ENCODE data around the gene NFASC.

NFASC gene

DNA sequence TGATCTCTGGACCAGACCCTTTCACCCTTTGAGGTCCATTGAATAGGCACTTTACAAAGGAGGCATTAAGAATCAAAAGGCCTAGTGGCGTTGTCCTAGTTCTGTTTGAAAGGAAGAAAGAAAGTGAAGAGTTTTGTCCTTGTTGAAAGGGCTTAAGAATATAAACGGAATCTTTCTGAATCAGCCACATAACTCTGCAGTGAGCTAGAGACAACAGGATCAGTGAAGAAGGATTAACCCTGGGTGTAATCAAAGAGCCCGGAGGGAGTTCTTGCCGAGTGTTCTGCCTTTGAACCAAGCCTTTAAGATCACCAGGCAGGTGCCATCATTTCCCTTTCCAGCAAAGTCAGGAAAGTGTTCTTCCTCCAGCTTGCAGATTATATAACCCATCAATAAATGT is 117.5 kb downstream of the NFASC start:
- DNase-seq (ENCODE audit: extremely low read depth, insufficient read length), result no peak
- no peak overlapping the region for H3K4me3 ChIP-seq (replicated peaks; ENCODE audit: low read depth, low read length)
- TF ChIP-seq CTCF (IDR thresholded peaks at IDR 0.05; ENCODE audit: insufficient read depth, low read length, poor library complexity, severe bottlenecking), result no peak
- no peaks in the 10 kb centered on the region for H3K36me3 ChIP-seq (ENCODE audit: control insufficient read depth, insufficient read depth, low read length)
- no peaks in the 10 kb centered on the region; the same call in 1 of the 2 replicates for H3K27me3 ChIP-seq (replicated peaks; ENCODE audit: control insufficient read depth, insufficient read depth, low read length)

- Histone ChIP-seq H3K4me3 (replicated peaks; ENCODE audit: low read depth, low read length) (no peak overlapping the region), H3K27me3 (replicated peaks; ENCODE audit: control insufficient read depth, insufficient read depth, low read length) (no peaks in the 10 kb centered on the region; the same call in 1 of the 2 replicates), H3K36me3 (ENCODE audit: control insufficient read depth, insufficient read depth, low read length) (no peaks in the 10 kb centered on the region)
- TF ChIP-seq CTCF (IDR thresholded peaks at IDR 0.05; ENCODE audit: insufficient read depth, low read length, poor library complexity, severe bottlenecking), result peak; percentile 96
- DNase-seq (ENCODE audit: extremely low read depth, insufficient read length), result peak; percentile 31
Measured at GRCh38 chr1:204989266-204990058, 118.8 kb downstream of the NFASC start.

GRCh38 chr1:204990059-204990664 is 119.5 kb downstream of the NFASC start:
- Histone ChIP-seq H3K36me3 (ENCODE audit: control insufficient read depth, insufficient read depth, low read length) (no peaks in the 10 kb centered on the region), H3K27me3 (replicated peaks; ENCODE audit: control insufficient read depth, insufficient read depth, low read length) (no peaks in the 10 kb centered on the region; the same call in 1 of the 2 replicates), H3K4me3 (replicated peaks; ENCODE audit: low read depth, low read length) (no peak overlapping the region)
- TF ChIP-seq CTCF (IDR thresholded peaks at IDR 0.05; ENCODE audit: insufficient read depth, low read length, poor library complexity, severe bottlenecking), result no peak
- DNase-seq (ENCODE audit: extremely low read depth, insufficient read length), result no peak

DNA sequence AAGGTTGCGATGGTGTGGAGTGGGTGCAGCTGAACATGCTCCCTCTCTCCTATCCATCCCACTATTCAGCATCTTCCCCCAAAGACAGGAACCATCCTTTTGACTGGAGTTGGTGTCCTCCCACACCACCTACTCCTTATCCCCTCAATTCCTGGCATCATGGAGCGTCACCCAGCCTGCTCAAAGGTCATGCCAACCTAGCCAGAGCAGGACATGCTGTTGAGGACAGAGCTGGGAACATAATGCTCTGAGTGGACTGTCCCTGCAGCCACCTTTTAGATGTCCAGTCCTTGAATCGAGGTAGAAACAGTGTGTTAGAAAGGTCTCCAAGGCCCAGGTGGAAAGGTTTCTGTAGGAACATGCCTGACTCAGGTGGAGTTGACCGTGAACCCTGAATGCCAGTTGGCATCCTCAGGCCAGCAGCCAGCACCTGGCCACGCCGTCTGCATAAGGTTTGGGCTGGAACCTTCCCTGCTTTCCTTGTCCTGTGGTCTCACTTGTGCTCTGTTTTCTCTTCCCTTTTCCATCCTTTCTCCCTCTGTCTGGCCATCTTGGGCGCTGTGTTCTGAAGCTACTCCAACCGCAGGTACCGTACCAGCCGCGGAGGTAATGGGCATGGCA is 120.2 kb downstream of the NFASC start:
- no peak for TF ChIP-seq CTCF (IDR thresholded peaks at IDR 0.05; ENCODE audit: insufficient read depth, low read length, poor library complexity, severe bottlenecking)
- Histone ChIP-seq H3K27me3 (replicated peaks; ENCODE audit: control insufficient read depth, insufficient read depth, low read length) (no peaks in the 10 kb centered on the region; the same call in 1 of the 2 replicates), H3K36me3 (ENCODE audit: control insufficient read depth, insufficient read depth, low read length) (no peaks in the 10 kb centered on the region), H3K4me3 (replicated peaks; ENCODE audit: low read depth, low read length) (no peak overlapping the region)
- no peak for DNase-seq (ENCODE audit: extremely low read depth, insufficient read length)

GRCh38 chr1:204991342-204991844 is 120.7 kb downstream of the NFASC start:
- Histone ChIP-seq H3K36me3 (ENCODE audit: control insufficient read depth, insufficient read depth, low read length) (no peaks in the 10 kb centered on the region), H3K27me3 (replicated peaks; ENCODE audit: control insufficient read depth, insufficient read depth, low read length) (no peaks in the 10 kb centered on the region; the same call in 1 of the 2 replicates), H3K4me3 (replicated peaks; ENCODE audit: low read depth, low read length) (no peak overlapping the region)
- peak; percentile 31 for DNase-seq (ENCODE audit: extremely low read depth, insufficient read length)
- no peak for TF ChIP-seq CTCF (IDR thresholded peaks at IDR 0.05; ENCODE audit: insufficient read depth, low read length, poor library complexity, severe bottlenecking)
